Tibial artery (tissue), 4 donors: Measurements from ENCODE around the gene GLMN.
"Not testable (repeated sequence)": the region's sequence is repeated elsewhere in the genome, so short reads cannot be mapped to it uniquely, and the experiment has no call there.

Experiments
- DNase-seq, 2 donors: peaks; one replicate each; pipeline ENCODE4 v3.0.0-alpha.2; 2019
- H3K27ac ChIP-seq, 2 donors: fragments of 200-600 bp; sonication (generic) in 1 of 2; 1 replicate in 1 of 2; 2 replicates in 1 of 2; pipeline ENCODE4 v1.5.1; 2018 to 2019; ENCODE audit warnings: mild to moderate bottlenecking in 1 of 2
- H3K27me3 ChIP-seq, 2 donors: fragments of 200-600 bp; sonication (generic) in 1 of 2; one replicate each; pipeline versions ENCODE4 v1.5.1 to v1.6.0; 2016 to 2019
- H3K36me3 ChIP-seq, 3 donors: fragments of 200-600 bp; sonication (generic) in 2 of 3; one replicate each; pipeline ENCODE4 v1.5.1; 2016 to 2019; ENCODE audit warnings: mild to moderate bottlenecking in 2 of 3
- H3K4me1 ChIP-seq, 4 donors: fragments of 200-600 bp; sonication (generic) in 2 of 4; 1 replicate in 3 of 4; 2 replicates in 1 of 4; pipeline ENCODE4 v1.5.1; 2016 to 2019
- H3K4me3 ChIP-seq, 2 donors: fragments of 200-600 bp; sonication (generic) in 1 of 2; 1 replicate in 1 of 2; 2 replicates in 1 of 2; pipeline ENCODE4 v1.5.1; 2018 to 2019; ENCODE audit warnings: mild to moderate bottlenecking in 2 of 2
- H3K9me3 ChIP-seq, 3 donors: fragments of 200-600 bp; sonication (generic) in 1 of 3; one replicate each; pipeline ENCODE4 v1.5.1; 2016 to 2019
- CTCF ChIP-seq, 2 experiments: fragments of 200-600 bp in 1 of 2; fragments of 450-650 bp in 1 of 2; IDR thresholded peaks; one replicate each; pipeline ENCODE4 v1.5.1; 2017 to 2019; ENCODE audit warnings: antibody characterized with exemption in 2 of 2, mild to moderate bottlenecking in 1 of 2, moderate library complexity in 1 of 2
- intact Hi-C: fragments of 100-400 bp; cut with DNase I; formaldehyde crosslinking; loops from one replicate; pipeline ENCODE4 v1.15.0; 2023; ENCODE audit warnings: low total_unique reads

GLMN gene

GRCh38 chr1:92291372-92291999 is 7.3 kb downstream of the GLMN start:
- Histone ChIP-seq H3K4me3 (no peak overlapping the region), H3K36me3 (peaks cover 20 to 57% (median 23%) of the 10 kb centered on the region in 3 donors), H3K27me3 (no peaks in the 10 kb centered on the region), H3K4me1 (no peaks in the 10 kb centered on the region), H3K27ac (no peak overlapping the region), H3K9me3 (no peaks in the 10 kb centered on the region)
- TF ChIP-seq CTCF (IDR thresholded peaks at IDR 0.05) = peak in 1 of 2 experiments; percentile 39
- DNase-seq = no peak
- intact Hi-C loops = no loop called here

GRCh38 chr1:92281411-92281810 is 17.4 kb downstream of the GLMN start:
- H3K27ac ChIP-seq, H3K9me3 ChIP-seq, intact Hi-C loops, H3K4me3 ChIP-seq, H3K4me1 ChIP-seq, H3K27me3 ChIP-seq, DNase-seq: not testable (repeated sequence)
- H3K36me3 ChIP-seq = peaks cover 15 to 56% (median 19%) of the 10 kb centered on the region in 3 donors

GRCh38 chr1:92279781-92280180 is 19.0 kb downstream of the GLMN start:
- H3K27ac ChIP-seq, H3K27me3 ChIP-seq, H3K4me1 ChIP-seq, H3K4me3 ChIP-seq, DNase-seq, H3K9me3 ChIP-seq, intact Hi-C loops: not testable (repeated sequence)
- peaks cover 14 to 65% (median 17%) of the 10 kb centered on the region in 3 donors for H3K36me3 ChIP-seq

GRCh38 chr1:92277105-92277723 is 21.6 kb downstream of the GLMN start:
- no peak for DNase-seq
- TF ChIP-seq CTCF (IDR thresholded peaks at IDR 0.05) = no peak
- H3K4me3 ChIP-seq = no peak overlapping the region
- H3K36me3 ChIP-seq = peaks cover 14 to 69% (median 22%) of the 10 kb centered on the region in 3 donors
- no peaks in the 10 kb centered on the region for H3K9me3 ChIP-seq
- H3K27me3 ChIP-seq = no peaks in the 10 kb centered on the region
- intact Hi-C loops = no loop called here
- H3K27ac ChIP-seq = no peak overlapping the region
- H3K4me1 ChIP-seq = no peaks in the 10 kb centered on the region

GRCh38 chr1:92276082-92276481 is 22.7 kb downstream of the GLMN start:
- H3K4me1 ChIP-seq = no peaks in the 10 kb centered on the region
- no peak for TF ChIP-seq CTCF (IDR thresholded peaks at IDR 0.05)
- H3K4me3 ChIP-seq = no peak overlapping the region
- intact Hi-C loops = no loop called here
- H3K36me3 ChIP-seq = peaks cover 14 to 65% (median 26%) of the 10 kb centered on the region in 3 donors
- no peak overlapping the region for H3K27ac ChIP-seq
- no peaks in the 10 kb centered on the region for H3K9me3 ChIP-seq
- no peaks in the 10 kb centered on the region for H3K27me3 ChIP-seq
- DNase-seq = no peak

- intact Hi-C loops = no loop called here
- no peak for DNase-seq
- Histone ChIP-seq H3K9me3 (no peaks in the 10 kb centered on the region), H3K27me3 (no peaks in the 10 kb centered on the region), H3K4me3 (no peak overlapping the region), H3K27ac (no peak overlapping the region), H3K4me1 (no peaks in the 10 kb centered on the region), H3K36me3 (peaks cover 14 to 57% (median 16%) of the 10 kb centered on the region in 3 donors)
- TF ChIP-seq CTCF (IDR thresholded peaks at IDR 0.05) = no peak
Observed at GRCh38 chr1:92274939-92275338, 23.8 kb downstream of the GLMN start.
